SU-DHL-6 (cell line): ENCODE results near the gene DGLUCY.
"Not testable (repeated sequence)": the region's sequence is repeated elsewhere in the genome, so short reads cannot be mapped to it uniquely, and the experiment has no call there.

Experiments used
- H2AFZ ChIP-seq: fragments of 200-600 bp; sonication (generic); 2 replicates; pipeline ENCODE4 v1.6.1; 2014; ENCODE audit warnings: low read depth, mild to moderate bottlenecking, moderate library complexity, mixed read lengths, antibody characterized with exemption, low read length; ENCODE audit not compliant: severe bottlenecking
- H3F3A ChIP-seq: fragments of 200-600 bp; shearing (Covaris generic); 2 replicates; pipeline ENCODE4 v1.6.0; 2016; ENCODE audit warnings: antibody characterized with exemption, mild to moderate bottlenecking; ENCODE audit not compliant: insufficient read depth
- H3K27ac ChIP-seq: fragments of 200-600 bp; sonication (generic); 2 replicates; pipeline ENCODE4 v1.5.1; 2016; ENCODE audit warnings: low read depth, mild to moderate bottlenecking, low read length, moderate library complexity, mixed read lengths
- H3K27me3 ChIP-seq: fragments of 200-600 bp; sonication (generic), shearing (Covaris generic); 2 replicates; pipeline ENCODE4 v1.6.0; 2014; ENCODE audit warnings: mild to moderate bottlenecking, low read length
- H3K36me3 ChIP-seq: fragments of 200-600 bp; sonication (generic); 2 replicates; pipeline ENCODE4 v1.6.1; 2014; ENCODE audit warnings: mild to moderate bottlenecking, low read length, mixed read lengths
- H3K4me2 ChIP-seq: fragments of 300-600, 200-600 bp; shearing (Covaris generic), sonication (generic); 2 replicates; pipeline ENCODE4 v1.6.0; 2014; ENCODE audit warnings: low read length, low read depth, mild to moderate bottlenecking; ENCODE audit not compliant: poor library complexity, severe bottlenecking
- H3K4me3 ChIP-seq: fragments of 200-600 bp; sonication (generic); 2 replicates; pipeline ENCODE4 v1.5.1; 2014; ENCODE audit warnings: antibody characterized with exemption, low read length, mild to moderate bottlenecking, mixed read lengths; ENCODE audit not compliant: insufficient read depth, poor library complexity, severe bottlenecking
- H3K79me2 ChIP-seq: fragments of 200-600 bp; sonication (generic); 2 replicates; pipeline ENCODE4 v1.6.1; 2014; ENCODE audit warnings: mild to moderate bottlenecking, low read length, moderate library complexity; ENCODE audit not compliant: insufficient read depth
- H3K9ac ChIP-seq: fragments of 200-600 bp; sonication (generic); 2 replicates; pipeline ENCODE4 v1.7.0; 2014; ENCODE audit warnings: mild to moderate bottlenecking, low read length
- H3K9me2 ChIP-seq: fragments of 200-600 bp; sonication (generic); replicated peaks from 2 replicates; pipeline ENCODE4 v1.6.1; 2014; ENCODE audit warnings: low read length; ENCODE audit not compliant: insufficient read depth
- H3K9me3 ChIP-seq: fragments of 200-600 bp; sonication (generic); 2 replicates; pipeline ENCODE4 v1.6.1; 2014; ENCODE audit warnings: low read length, mixed read lengths; ENCODE audit not compliant: insufficient read depth
- H4K20me1 ChIP-seq: fragments of 200-600 bp; sonication (generic); 2 replicates; pipeline ENCODE4 v1.6.1; 2014; ENCODE audit warnings: low read depth, mild to moderate bottlenecking, antibody characterized with exemption, low read length, moderate library complexity, mixed read lengths
- CTCF ChIP-seq: fragments of 200-600 bp; sonication (generic); IDR thresholded peaks from one replicate; pipeline ENCODE4 v1.5.1; 2017; ENCODE audit warnings: antibody characterized with exemption, mild to moderate bottlenecking, low read length, moderate library complexity; ENCODE audit not compliant: insufficient read depth, poor library complexity, severe bottlenecking
- EZH2phosphoT487 ChIP-seq: fragments of 200-600 bp; sonication (generic), shearing (Covaris generic); conservative IDR thresholded peaks from 2 replicates; pipeline ENCODE4 v1.6.1; 2018; ENCODE audit warnings: mild to moderate bottlenecking, antibody characterized with exemption, low read length, moderate library complexity, mixed read lengths

The DGLUCY gene

GRCh38 chr14:91263329-91263728, 149.5 kb downstream of the DGLUCY start:
- no peaks in the 10 kb centered on the region; the same call in 1 of the 2 replicates for H4K20me1 ChIP-seq
- no peaks in the 10 kb centered on the region for H3K9me3 ChIP-seq
- H3K36me3 ChIP-seq = no peaks in the 10 kb centered on the region
- no peak overlapping the region for H3K4me3 ChIP-seq
- no peaks in the 10 kb centered on the region for H3K9me2 ChIP-seq
- H3K9ac ChIP-seq = no peak overlapping the region
- no peak overlapping the region for H3K27ac ChIP-seq
- H3K27me3 ChIP-seq = no peaks in the 10 kb centered on the region
- TF ChIP-seq CTCF = no peak
- TF ChIP-seq EZH2phosphoT487 = no peak
- no peaks in the 10 kb centered on the region for H3K79me2 ChIP-seq
- no peak overlapping the region for H2AFZ ChIP-seq
- peaks cover 12% of the 10 kb centered on the region for H3F3A ChIP-seq
- no peak overlapping the region for H3K4me2 ChIP-seq

GRCh38 chr14:91264151-91265150, 150.6 kb downstream of the DGLUCY start:
- no peaks in the 10 kb centered on the region; the same call in 1 of the 2 replicates for H4K20me1 ChIP-seq
- TF ChIP-seq CTCF = no peak
- TF ChIP-seq EZH2phosphoT487 = no peak
- H3K9me2 ChIP-seq = no peaks in the 10 kb centered on the region
- H3K79me2 ChIP-seq = no peaks in the 10 kb centered on the region
- no peak overlapping the region for H3K27ac ChIP-seq
- H2AFZ ChIP-seq = no peak overlapping the region
- H3K4me3 ChIP-seq = no peak overlapping the region
- H3K36me3 ChIP-seq = no peaks in the 10 kb centered on the region
- no peak overlapping the region for H3K9ac ChIP-seq
- no peaks in the 10 kb centered on the region for H3K27me3 ChIP-seq
- H3F3A ChIP-seq = peaks cover 12% of the 10 kb centered on the region
- no peak overlapping the region for H3K4me2 ChIP-seq
- H3K9me3 ChIP-seq = no peaks in the 10 kb centered on the region

GRCh38 chr14:91265404-91265803, 151.5 kb downstream of the DGLUCY start:
- H3K27me3 ChIP-seq = no peaks in the 10 kb centered on the region
- no peak overlapping the region for H3K9ac ChIP-seq
- no peaks in the 10 kb centered on the region for H3K79me2 ChIP-seq
- no peaks in the 10 kb centered on the region; the same call in 1 of the 2 replicates for H4K20me1 ChIP-seq
- peaks cover 12% of the 10 kb centered on the region for H3F3A ChIP-seq
- H3K9me2 ChIP-seq = no peaks in the 10 kb centered on the region
- H3K27ac ChIP-seq = no peak overlapping the region
- 0 out of 2 replicates have a peak, but pooled peaks cover 3% of the 10 kb centered on the region for H3K36me3 ChIP-seq
- no peak for TF ChIP-seq CTCF
- no peak overlapping the region for H3K4me2 ChIP-seq
- no peak overlapping the region for H2AFZ ChIP-seq
- no peak overlapping the region for H3K4me3 ChIP-seq
- H3K9me3 ChIP-seq = no peaks in the 10 kb centered on the region

GRCh38 chr14:91266276-91266675, 152.4 kb downstream of the DGLUCY start:
- not testable (repeated sequence) for H3K9me2 ChIP-seq, H3K36me3 ChIP-seq, H3K4me3 ChIP-seq, H3K4me2 ChIP-seq, H3K27me3 ChIP-seq, H2AFZ ChIP-seq, H3K9me3 ChIP-seq, H3K79me2 ChIP-seq, H3K27ac ChIP-seq, H3K9ac ChIP-seq, H4K20me1 ChIP-seq
- peaks cover 12% of the 10 kb centered on the region for H3F3A ChIP-seq
